ENCODE results near the gene KCND3. TPM values are rescaled to one million over a fixed set of nuclear protein-coding genes. Genes with fewer than 3 reads are reported as not detected.

The KCND3 gene
- total RNA-seq, 4 donors from 2014 or later = 1.4 to 3.5 (median 3.0) TPM

DNA sequence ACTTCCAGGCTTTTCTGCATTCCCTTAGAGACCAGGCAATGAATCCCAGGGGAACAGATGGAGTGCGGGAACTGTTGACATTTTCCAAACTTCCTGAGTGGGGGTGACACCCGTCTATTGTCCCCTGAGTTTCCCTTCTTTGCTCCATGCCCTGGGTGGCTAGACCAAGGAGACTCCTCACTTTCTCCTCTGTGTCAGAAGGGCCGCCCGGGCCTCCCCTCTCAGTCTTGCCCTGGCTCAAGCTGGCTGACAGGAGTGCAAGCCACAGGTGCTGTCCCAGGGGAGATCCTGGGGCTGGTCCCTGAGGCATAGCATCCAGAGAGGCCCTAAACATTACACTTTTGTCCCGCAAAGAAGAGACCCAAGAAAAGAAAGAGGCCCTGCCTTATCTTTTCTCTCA, 170.9 kb downstream of the KCND3 start:
- Histone ChIP-seq H3K4me3 (no peak overlapping the region), H3K36me3 (no peaks in the 10 kb centered on the region), H3K27me3 (no peaks in the 10 kb centered on the region), H3K4me1 (no peaks in the 10 kb centered on the region), H3K9me3 (no peaks in the 10 kb centered on the region), H3K27ac (no peak overlapping the region)
- TF ChIP-seq, protein P1, sequence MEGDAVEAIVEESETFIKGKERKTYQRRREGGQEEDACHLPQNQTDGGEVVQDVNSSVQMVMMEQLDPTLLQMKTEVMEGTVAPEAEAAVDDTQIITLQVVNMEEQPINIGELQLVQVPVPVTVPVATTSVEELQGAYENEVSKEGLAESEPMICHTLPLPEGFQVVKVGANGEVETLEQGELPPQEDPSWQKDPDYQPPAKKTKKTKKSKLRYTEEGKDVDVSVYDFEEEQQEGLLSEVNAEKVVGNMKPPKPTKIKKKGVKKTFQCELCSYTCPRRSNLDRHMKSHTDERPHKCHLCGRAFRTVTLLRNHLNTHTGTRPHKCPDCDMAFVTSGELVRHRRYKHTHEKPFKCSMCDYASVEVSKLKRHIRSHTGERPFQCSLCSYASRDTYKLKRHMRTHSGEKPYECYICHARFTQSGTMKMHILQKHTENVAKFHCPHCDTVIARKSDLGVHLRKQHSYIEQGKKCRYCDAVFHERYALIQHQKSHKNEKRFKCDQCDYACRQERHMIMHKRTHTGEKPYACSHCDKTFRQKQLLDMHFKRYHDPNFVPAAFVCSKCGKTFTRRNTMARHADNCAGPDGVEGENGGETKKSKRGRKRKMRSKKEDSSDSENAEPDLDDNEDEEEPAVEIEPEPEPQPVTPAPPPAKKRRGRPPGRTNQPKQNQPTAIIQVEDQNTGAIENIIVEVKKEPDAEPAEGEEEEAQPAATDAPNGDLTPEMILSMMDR (IDR thresholded peaks at IDR 0.05) = no peak
- TF ChIP-seq POLR2A (IDR thresholded peaks at IDR 0.05) (no peak), POLR2AphosphoS5 (IDR thresholded peaks at IDR 0.05) (no peak), EP300 (IDR thresholded peaks at IDR 0.05; ENCODE audit: low read depth) (no peak)
- no peak for DNase-seq
- 78 to 86% methylated on average over 1 to 5 of the region's 5 CpGs for WGBS, 2 donors (ENCODE audit: low coverage in 1 of 2)
- in situ Hi-C loops (cut with MboI; ENCODE audit: low pct_ligation_motif_present in 1 of 4, low pct_unique_long_range_greater_than_20kb in 1 of 4, low sequenced_read_pairs in 3 of 4) = no loop called here
- intact Hi-C loops (cut with DNase I; ENCODE audit: low total_unique reads) = no loop called here

DNA sequence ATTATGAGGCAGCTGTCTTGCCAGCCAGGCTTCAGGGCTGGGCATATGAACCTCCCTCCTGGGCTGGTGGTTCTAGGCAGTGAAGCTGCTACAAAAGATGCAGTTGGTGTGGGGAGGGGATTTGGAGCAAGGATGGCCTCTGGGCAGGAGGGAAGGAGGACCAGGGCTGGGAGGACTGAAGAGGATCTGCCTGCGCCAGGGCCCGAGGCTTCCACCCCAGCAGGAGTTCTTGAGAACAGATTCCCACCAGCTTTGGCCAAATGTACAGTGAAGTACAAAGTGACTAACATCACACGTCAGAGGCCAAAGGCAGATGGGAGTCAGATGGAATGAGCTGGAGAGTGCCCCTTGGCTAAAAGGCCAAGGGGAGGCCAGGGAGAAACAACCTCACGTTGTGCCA, 171.4 kb downstream of the KCND3 start:
- no peaks in the 10 kb centered on the region for H3K9me3 ChIP-seq
- H3K4me1 ChIP-seq = no peaks in the 10 kb centered on the region
- H3K36me3 ChIP-seq = no peaks in the 10 kb centered on the region
- WGBS, 2 donors (ENCODE audit: low coverage in 1 of 2) = 85% methylated on average over 4 of the region's 4 CpGs; no CpG with 5 or more reads in 1 of the 2 donors
- no peak overlapping the region for H3K27ac ChIP-seq
- intact Hi-C loops (cut with DNase I; ENCODE audit: low total_unique reads) = no loop called here
- H3K27me3 ChIP-seq = no peaks in the 10 kb centered on the region
- in situ Hi-C loops (cut with MboI; ENCODE audit: low pct_ligation_motif_present in 1 of 4, low pct_unique_long_range_greater_than_20kb in 1 of 4, low sequenced_read_pairs in 3 of 4) = no loop called here
- no peak for TF ChIP-seq POLR2A (IDR thresholded peaks at IDR 0.05)
- no peak for TF ChIP-seq EP300 (IDR thresholded peaks at IDR 0.05; ENCODE audit: low read depth)
- TF ChIP-seq, protein P1 (IDR thresholded peaks at IDR 0.05) = no peak
- no peak for TF ChIP-seq POLR2AphosphoS5 (IDR thresholded peaks at IDR 0.05)
- H3K4me3 ChIP-seq = no peak overlapping the region
- no peak for DNase-seq

DNA sequence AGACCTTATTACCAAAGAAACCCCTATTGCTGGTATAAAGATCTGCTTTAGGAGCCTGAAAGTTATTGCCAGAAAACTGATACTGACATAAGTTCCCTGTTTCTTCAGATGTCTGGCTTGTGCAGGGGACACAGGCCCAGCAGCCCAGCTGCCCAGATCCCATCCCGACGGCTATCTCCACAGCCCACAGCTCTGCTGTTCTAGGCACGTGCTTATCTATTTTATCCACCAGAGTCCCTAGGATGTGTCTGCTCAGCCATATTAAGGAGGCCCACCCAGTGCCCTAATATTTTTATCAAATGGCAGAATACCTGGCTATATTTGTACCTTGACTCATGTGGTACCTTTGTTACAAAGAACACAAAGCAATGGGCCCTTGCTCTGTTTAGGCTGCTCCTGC, 174.8 kb downstream of the KCND3 start:
- Histone ChIP-seq H3K4me1 (no peaks in the 10 kb centered on the region), H3K27me3 (no peaks in the 10 kb centered on the region), H3K4me3 (no peak overlapping the region), H3K27ac (no peak overlapping the region), H3K9me3 (no peaks in the 10 kb centered on the region), H3K36me3 (no peaks in the 10 kb centered on the region)
- intact Hi-C loops (cut with DNase I; ENCODE audit: low total_unique reads) (no loop called here), in situ Hi-C loops (cut with MboI; ENCODE audit: low pct_ligation_motif_present in 1 of 4, low pct_unique_long_range_greater_than_20kb in 1 of 4, low sequenced_read_pairs in 3 of 4) (no loop called here)
- no peak for DNase-seq
- no peak for TF ChIP-seq EP300 (IDR thresholded peaks at IDR 0.05; ENCODE audit: low read depth)
- WGBS, 2 donors (ENCODE audit: low coverage in 1 of 2) = 88 to 90% methylated on average over 2 to 3 of the region's 3 CpGs

DNA sequence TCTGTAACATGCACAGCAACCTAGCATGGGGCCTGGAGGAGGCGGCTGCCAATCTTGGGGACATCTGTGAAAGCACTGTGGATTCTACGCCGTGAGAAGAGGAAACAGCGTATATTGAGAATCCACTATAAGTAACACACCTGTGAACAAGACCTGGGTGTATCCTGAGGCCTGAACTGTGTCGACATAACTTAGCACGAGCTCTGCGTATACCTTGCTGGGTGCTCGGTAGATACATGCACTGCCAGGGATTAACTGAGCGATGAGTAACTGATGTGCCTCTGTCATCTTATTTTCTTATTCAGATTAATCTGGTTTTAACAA, 175.2 kb downstream of the KCND3 start:
- intact Hi-C loops (cut with DNase I; ENCODE audit: low total_unique reads) = no loop called here
- H3K27ac ChIP-seq = no peak overlapping the region
- 94 to 100% methylated on average over 1 to 9 of the region's 9 CpGs for WGBS, 2 donors (ENCODE audit: low coverage in 1 of 2)
- H3K4me1 ChIP-seq = no peaks in the 10 kb centered on the region
- H3K9me3 ChIP-seq = no peaks in the 10 kb centered on the region
- H3K36me3 ChIP-seq = no peaks in the 10 kb centered on the region
- TF ChIP-seq POLR2AphosphoS5 (IDR thresholded peaks at IDR 0.05) = no peak
- no peak for TF ChIP-seq POLR2A (IDR thresholded peaks at IDR 0.05)
- TF ChIP-seq, protein P1 (IDR thresholded peaks at IDR 0.05) = no peak
- no peak for TF ChIP-seq EP300 (IDR thresholded peaks at IDR 0.05; ENCODE audit: low read depth)
- no peaks in the 10 kb centered on the region for H3K27me3 ChIP-seq
- in situ Hi-C loops (cut with MboI; ENCODE audit: low pct_ligation_motif_present in 1 of 4, low pct_unique_long_range_greater_than_20kb in 1 of 4, low sequenced_read_pairs in 3 of 4) = no loop called here
- no peak overlapping the region for H3K4me3 ChIP-seq
- no peak for DNase-seq
